ENCODE data around the gene MYH16.

GRCh38 chr7:99278180-99278579 lies 5.5 kb downstream of the MYH16 start:
- no peak for TF ChIP-seq CTCF (IDR thresholded peaks at IDR 0.05)
- TF ChIP-seq EZH2 (IDR thresholded peaks at IDR 0.05) = no peak
- no peak for TF ChIP-seq EZH2phosphoT487 (IDR thresholded peaks at IDR 0.05)
